Measurements from ENCODE around the gene SF1. TPM values are rescaled to one million over a fixed set of nuclear protein-coding genes. Genes with fewer than 3 reads are reported as not detected.
A peak's percentile ranks its signal among the peaks of the same experiment; 100 is the strongest.

Gene SF1
- total RNA-seq, 1 donor from 2014 or later, result 278 TPM

DNA sequence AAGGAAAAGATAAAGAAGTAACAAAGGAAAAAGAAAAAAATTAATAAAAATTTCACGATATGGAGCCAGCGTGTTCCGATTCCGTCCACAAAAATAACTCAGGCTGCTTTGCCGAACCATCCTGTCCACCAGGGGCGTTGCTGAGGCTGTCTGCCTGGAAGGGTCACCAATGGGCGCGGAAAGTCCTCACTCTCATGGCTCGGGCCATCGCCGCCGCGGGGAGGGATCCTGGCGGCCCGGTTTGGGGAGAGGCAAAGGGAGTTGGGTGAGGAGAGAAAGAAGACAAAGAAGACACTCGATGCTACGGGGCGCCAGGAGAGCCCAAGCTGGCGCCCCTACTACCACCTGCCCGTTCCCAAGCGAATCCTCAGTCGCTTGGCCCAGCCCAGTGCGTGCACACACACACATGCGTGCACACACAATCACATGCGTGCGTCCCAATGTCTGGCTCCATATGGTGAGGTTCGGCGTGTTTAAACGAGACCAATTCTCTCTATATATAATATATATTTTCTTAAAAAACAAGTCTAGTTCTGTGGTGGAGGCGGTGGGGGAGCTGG lies 13.0 kb downstream of the SF1 start:
- Histone ChIP-seq H3K27me3 (no peaks in the 10 kb centered on the region), H3K9me3 (no peaks in the 10 kb centered on the region), H3K4me3 (no peak overlapping the region), H3K4me1 (peaks cover 43% of the 10 kb centered on the region), H3K36me3 (peaks cover 12 to 85% of the 10 kb centered on the region in 2 donors), H3K27ac (no peak overlapping the region)
- intact Hi-C loops (cut with DNase I), result no loop called here
- TF ChIP-seq, protein P1, sequence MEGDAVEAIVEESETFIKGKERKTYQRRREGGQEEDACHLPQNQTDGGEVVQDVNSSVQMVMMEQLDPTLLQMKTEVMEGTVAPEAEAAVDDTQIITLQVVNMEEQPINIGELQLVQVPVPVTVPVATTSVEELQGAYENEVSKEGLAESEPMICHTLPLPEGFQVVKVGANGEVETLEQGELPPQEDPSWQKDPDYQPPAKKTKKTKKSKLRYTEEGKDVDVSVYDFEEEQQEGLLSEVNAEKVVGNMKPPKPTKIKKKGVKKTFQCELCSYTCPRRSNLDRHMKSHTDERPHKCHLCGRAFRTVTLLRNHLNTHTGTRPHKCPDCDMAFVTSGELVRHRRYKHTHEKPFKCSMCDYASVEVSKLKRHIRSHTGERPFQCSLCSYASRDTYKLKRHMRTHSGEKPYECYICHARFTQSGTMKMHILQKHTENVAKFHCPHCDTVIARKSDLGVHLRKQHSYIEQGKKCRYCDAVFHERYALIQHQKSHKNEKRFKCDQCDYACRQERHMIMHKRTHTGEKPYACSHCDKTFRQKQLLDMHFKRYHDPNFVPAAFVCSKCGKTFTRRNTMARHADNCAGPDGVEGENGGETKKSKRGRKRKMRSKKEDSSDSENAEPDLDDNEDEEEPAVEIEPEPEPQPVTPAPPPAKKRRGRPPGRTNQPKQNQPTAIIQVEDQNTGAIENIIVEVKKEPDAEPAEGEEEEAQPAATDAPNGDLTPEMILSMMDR (IDR thresholded peaks at IDR 0.05), result no peak
- TF ChIP-seq POLR2AphosphoS5 (IDR thresholded peaks at IDR 0.05; ENCODE audit: insufficient read depth in 1 of 2, low read depth in 1 of 2) (no peak), POLR2A (IDR thresholded peaks at IDR 0.05) (no peak)
- no peak for DNase-seq (ENCODE audit: extremely low spot score in 2 of 2)

DNA sequence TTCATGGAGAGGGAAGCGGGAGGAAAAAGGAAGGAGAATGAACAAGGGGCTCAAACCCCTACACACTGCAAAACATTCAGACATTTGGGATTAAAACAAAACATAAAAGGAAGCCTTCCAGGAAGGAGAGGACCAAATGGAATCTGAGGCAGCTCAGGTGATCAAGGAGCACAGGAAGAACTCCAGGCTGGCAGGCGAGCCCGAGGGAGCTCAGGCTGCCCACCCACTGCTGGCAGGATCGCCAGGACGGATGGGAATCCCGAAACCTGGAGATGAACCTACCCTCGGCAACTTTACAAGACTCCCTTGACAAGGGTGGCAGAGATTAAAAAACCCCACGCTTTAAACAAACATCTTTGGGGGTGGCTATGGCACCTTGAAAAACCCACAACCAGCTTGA lies 13.6 kb downstream of the SF1 start:
- Histone ChIP-seq H3K27ac (no peak overlapping the region), H3K4me1 (peaks cover 49% of the 10 kb centered on the region), H3K27me3 (no peaks in the 10 kb centered on the region), H3K36me3 (peaks cover 11 to 78% of the 10 kb centered on the region in 2 donors), H3K4me3 (no peak overlapping the region), H3K9me3 (no peaks in the 10 kb centered on the region)
- no peak for TF ChIP-seq POLR2A (IDR thresholded peaks at IDR 0.05)
- TF ChIP-seq, protein P1 (IDR thresholded peaks at IDR 0.05), result no peak
- no peak for TF ChIP-seq POLR2AphosphoS5 (IDR thresholded peaks at IDR 0.05; ENCODE audit: insufficient read depth in 1 of 2, low read depth in 1 of 2)
- intact Hi-C loops (cut with DNase I), result no loop called here
- no peak for DNase-seq (ENCODE audit: extremely low spot score in 2 of 2)

DNA sequence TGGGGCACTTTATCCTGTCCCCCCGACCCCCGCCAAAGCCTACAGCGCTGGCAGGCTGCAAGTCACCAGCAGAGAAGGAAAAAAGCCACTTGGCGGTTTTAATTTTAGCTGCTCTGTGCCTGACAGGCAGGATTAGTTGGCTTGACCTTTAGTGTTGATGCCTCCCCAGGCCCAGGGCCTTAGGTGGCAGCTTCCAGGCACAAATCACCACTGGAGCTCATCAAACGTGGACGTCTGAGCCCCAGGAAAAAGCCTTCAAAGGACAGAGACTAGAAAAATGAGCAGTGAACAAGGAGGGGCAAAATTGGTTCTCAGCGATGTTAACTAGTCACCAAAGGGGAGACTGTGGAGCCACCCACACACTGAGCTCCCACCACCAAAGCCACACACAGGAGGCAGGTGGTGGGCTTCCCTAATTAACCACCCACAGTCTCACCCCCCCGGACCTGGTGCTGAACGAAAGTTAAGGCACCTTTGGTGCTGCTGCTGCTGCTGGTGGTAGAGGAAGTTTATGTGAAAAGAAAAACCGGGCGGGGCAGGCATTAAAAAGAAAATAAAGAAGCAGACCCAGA lies 14.2 kb downstream of the SF1 start:
- TF ChIP-seq POLR2A (IDR thresholded peaks at IDR 0.05) (no peak), POLR2AphosphoS5 (IDR thresholded peaks at IDR 0.05; ENCODE audit: insufficient read depth in 1 of 2, low read depth in 1 of 2) (no peak)
- TF ChIP-seq, protein P1 (IDR thresholded peaks at IDR 0.05), result no peak
- Histone ChIP-seq H3K4me1 (peaks cover 54% of the 10 kb centered on the region), H3K36me3 (peaks cover 5 to 72% of the 10 kb centered on the region in 2 donors), H3K9me3 (no peaks in the 10 kb centered on the region), H3K27ac (peak overlapping the region; percentile 60), H3K27me3 (no peaks in the 10 kb centered on the region), H3K4me3 (no peak overlapping the region)
- DNase-seq (ENCODE audit: extremely low spot score in 2 of 2), result no peak
- intact Hi-C loops (cut with DNase I), result no loop called here

DNA sequence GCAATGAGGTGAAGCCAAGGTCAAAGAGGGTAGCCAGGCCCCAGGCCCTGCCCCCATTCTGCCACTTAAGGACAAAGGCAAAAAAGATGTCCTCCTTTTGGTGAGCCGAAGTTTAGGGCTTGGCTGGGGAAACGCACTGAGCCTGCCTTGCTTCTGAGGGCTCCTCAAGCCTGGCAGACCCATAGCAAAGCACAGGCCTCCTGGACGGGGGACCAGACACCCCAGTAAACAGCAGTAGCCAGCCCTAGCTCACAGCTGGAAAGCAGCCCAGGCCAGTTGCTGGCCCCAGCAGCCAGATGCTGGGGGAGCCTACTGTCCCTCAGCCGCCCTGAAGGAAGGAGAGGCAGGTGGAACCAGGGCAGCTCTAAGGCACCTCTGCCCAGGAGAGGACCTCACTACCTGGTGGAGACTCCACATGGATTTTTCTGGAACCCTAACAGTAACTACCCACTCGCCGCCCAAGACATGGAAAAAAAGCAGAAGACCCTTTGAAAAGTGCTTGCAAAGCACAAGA lies 14.8 kb downstream of the SF1 start:
- peaks cover 55% of the 10 kb centered on the region for H3K4me1 ChIP-seq
- H3K27me3 ChIP-seq, result no peaks in the 10 kb centered on the region
- intact Hi-C loops (cut with DNase I), result no loop called here
- no peaks in the 10 kb centered on the region for H3K9me3 ChIP-seq
- DNase-seq (ENCODE audit: extremely low spot score in 2 of 2), result no peak
- H3K27ac ChIP-seq, result peak overlapping the region; percentile 60
- TF ChIP-seq, protein P1 (IDR thresholded peaks at IDR 0.05), result no peak
- TF ChIP-seq POLR2AphosphoS5 (IDR thresholded peaks at IDR 0.05; ENCODE audit: insufficient read depth in 1 of 2, low read depth in 1 of 2) (no peak), POLR2A (IDR thresholded peaks at IDR 0.05) (no peak)
- peaks cover 5 to 67% of the 10 kb centered on the region in 2 donors for H3K36me3 ChIP-seq
- H3K4me3 ChIP-seq, result no peak overlapping the region

Measured in vagina (tissue), 2 donors.